Caki2 (cell line): Measurements from ENCODE around the gene PNRC1. TPM values are rescaled to one million over a fixed set of nuclear protein-coding genes. Genes with fewer than 3 reads are reported as not detected.
"Not testable (repeated sequence)": the region's sequence is repeated elsewhere in the genome, so short reads cannot be mapped to it uniquely, and the experiment has no call there.

Experiments
- DNase-seq: peaks from one replicate; pipeline ENCODE4 v3.0.0-alpha.2; 2015; ENCODE audit warnings: low read depth
- in situ Hi-C: cut with HindIII; loops from 2 replicates; pipeline ENCODE4 v1.10.0; 2016; ENCODE audit warnings: low sequenced_read_pairs, low pct_unique_long_range_greater_than_20kb, mixed read lengths
- total RNA-seq: library from RNA; depleted of rRNA; stranded (reverse); fragments of >200 nt; shearing (Covaris generic); gene quantifications from 2 replicates; pipeline ENCODE4 v1.2.3, GENCODE V29; 2014; ENCODE audit warnings: low replicate concordance

Gene PNRC1
- total RNA-seq, 1 experiment from 2014 or later: 31.7 TPM

GRCh38 chr6:89051676-89052075 is 28.9 kb upstream of the PNRC1 start:
- no peak for DNase-seq
- in situ Hi-C loops: no loop called here

DNA sequence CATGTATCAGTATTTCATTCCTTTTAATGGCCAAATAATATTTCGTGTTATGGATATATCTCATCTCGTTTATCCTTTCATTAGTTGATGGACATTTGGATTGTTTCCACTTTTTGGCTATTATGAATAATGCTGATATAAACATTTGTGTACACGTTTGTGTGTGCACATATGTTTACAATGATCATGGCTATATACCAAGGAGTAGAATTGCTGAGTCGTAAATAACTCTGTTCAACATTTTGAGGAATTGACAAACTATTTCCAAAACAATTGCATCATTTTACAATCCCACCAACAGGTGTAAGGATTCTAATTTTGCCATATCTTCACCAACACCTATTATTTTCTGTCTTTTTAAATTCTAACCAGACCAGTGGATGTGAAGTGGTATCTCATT is 26.3 kb upstream of the PNRC1 start:
- in situ Hi-C loops: no loop called here
- no peak for DNase-seq

GRCh38 chr6:89057759-89058158 is 22.8 kb upstream of the PNRC1 start:
- no peak for DNase-seq
- in situ Hi-C loops: no loop called here

DNA sequence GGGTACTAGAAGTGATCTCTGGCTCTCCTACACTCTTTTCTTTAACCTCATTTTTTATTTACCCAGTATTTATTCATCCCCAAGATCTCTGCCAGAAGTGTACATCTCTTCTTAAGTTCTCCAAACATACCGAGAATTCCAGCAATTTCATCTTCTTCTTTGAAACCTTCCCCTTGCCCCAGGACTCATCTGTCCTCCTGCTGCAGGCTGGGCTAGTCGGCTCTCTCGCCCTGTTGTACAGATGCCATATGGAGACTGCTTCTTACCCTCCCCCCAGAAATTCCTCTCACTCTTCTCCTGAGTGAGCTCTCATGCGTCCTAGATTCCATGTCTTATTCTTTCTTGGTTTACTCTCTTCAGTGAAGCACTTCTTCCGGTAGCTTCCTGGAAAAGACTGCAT is 21.9 kb upstream of the PNRC1 start:
- no peak for DNase-seq

GRCh38 chr6:89059227-89059626 is 21.3 kb upstream of the PNRC1 start:
- no peak for DNase-seq
- in situ Hi-C loops: no loop called here

More for the DNA sequence above, 21.9 kb upstream of the PNRC1 start:
- in situ Hi-C loops: no loop called here

DNA sequence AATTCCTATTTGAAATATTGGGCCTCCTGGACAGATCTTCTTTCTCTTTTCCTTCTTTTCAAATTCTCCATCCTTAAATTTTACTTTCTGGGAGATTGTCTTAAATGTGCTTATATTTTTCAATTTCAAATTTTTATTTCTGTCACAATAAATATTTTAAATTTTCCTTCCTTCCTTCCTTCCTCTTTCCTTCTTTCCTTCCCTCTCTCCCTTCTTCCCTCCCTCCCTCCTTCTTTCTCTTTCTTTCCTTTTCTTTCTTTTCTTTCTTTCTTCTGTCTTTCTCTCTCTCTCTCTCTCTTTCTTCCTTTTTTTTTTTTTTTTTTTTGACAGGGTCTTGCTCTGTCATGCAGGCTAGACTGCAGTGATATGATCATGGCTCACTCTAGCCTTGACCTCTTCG is 16.7 kb upstream of the PNRC1 start:
- in situ Hi-C loops: no loop called here

GRCh38 chr6:89064931-89065330 is 15.6 kb upstream of the PNRC1 start:
- DNase-seq, in situ Hi-C loops: not testable (repeated sequence)

More for the DNA sequence above, 16.7 kb upstream of the PNRC1 start:
- no peak for DNase-seq

- DNase-seq, in situ Hi-C loops: not testable (repeated sequence)
These were observed 14.4 kb upstream of the PNRC1 start for GRCh38 chr6:89066121-89066520.

DNA sequence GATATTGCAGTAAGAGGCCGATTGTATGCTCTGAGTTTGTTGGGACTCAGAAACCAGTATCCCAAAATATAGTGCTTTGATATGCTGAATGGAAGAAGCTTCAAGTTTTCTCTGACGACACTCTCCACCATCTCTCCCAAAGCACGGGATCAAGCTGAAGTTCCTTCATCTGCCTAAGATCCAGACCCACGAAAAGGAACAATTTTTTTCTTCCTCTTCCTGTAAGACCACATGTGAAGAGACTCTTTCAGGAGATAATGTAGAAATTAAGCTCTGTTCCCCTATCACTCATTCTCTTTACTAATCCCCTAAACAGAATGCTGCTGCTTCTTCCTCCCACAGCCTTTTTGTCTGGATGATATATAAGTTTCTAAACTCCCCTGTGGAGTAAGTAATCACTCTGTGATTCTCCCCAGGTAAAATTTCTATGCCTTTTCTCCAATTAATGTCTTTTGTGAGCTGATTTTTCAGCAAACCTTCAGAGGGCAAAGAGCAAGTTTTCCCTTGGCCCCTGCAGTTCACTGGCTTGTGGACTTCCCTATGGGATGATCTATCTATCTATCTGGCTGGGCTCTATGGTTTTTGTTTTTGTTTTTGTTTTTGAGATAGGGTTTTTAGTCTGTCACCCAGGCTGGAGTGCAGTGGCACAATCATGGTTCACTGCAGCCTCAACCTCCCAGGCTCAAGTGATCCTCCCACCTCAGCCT is 13.5 kb upstream of the PNRC1 start:
- DNase-seq: no peak
- in situ Hi-C loops: no loop called here

- in situ Hi-C loops: no loop called here
- DNase-seq: no peak
These were observed 12.8 kb upstream of the PNRC1 start for GRCh38 chr6:89067796-89068195.

DNA sequence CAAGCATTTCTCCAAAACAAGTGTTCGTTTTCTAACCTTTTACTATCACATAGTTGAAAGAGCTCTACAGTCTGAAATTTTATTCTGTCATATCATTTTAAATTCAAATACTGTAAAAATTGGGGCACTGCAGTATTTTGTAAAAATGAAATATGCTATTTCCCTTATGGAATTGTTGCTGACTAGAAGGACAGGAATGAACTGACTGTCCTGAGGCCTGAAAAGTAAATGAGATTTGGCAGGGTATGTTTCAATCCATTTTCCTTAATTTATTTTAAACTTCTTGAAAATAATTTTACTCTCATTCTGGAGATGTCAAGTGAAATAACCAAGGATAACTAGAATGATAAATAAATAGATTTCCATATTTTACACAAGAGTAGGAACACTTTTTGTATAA is 11.9 kb upstream of the PNRC1 start:
- in situ Hi-C loops: no loop called here

DNA sequence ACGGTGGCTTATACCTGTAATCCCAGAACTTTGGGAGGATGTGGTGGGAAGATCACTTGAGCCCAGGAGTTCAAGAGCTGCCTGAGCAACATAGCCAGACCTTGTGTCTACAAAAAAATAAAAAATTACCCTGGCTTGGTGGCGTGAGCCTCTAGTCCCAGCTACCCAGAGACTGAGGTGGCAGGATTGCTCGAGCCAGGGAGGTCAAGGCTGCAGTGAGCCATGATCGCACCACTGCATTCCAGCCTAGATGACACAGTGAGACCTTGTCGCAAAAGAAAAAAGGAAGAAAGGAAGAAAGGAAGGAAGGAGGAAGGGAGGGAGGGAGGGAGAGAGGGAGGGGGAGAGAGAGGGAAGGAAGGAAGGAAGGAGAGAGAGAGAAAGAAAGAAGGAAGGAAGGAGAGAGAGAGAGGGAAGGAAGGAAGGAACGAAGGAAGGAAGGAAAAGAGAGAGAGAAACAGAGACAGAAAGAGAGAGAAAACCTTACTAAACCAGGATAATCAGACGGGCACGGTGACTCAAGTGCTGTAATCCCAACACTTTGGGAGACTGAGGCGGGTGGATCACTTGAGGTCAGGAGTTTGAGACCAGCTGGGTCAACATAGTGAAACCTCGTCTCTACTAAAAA is 10.9 kb upstream of the PNRC1 start:
- in situ Hi-C loops: no loop called here
- peak; percentile 71 for DNase-seq

More for the DNA sequence above, 11.9 kb upstream of the PNRC1 start:
- no peak for DNase-seq

- DNase-seq: no peak
- in situ Hi-C loops: no loop called here
These were observed 9.5 kb upstream of the PNRC1 start for GRCh38 chr6:89071036-89071435.

DNA sequence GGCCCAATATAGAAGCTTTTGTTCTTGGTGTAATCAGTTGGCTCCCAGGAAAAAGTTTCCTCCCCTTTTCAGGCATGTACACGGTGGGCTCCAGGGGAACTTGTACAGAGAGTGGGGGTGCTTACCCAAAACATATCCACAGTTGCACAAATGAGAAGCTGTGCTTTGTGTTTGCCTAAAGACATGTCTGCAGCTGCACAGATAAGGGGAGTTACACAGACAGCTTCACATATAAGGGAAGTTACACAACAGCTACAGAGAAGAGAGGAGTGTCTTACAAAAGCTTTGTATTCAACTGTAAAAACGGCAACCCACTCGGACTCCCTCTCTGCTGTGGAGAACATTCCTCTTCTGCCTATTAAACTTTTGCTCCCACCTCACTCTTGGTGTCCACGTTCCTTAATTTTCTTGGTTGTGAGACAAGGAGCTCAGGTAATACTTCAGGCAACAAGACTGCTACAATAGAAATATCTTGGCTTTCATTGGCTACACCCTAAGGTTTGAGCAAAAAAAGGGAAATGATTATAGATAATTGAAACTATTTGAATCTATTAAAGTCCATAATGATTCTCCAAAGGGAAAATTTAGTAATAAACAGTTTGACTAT is 7.4 kb upstream of the PNRC1 start:
- DNase-seq: no peak
- in situ Hi-C loops: no loop called here

GRCh38 chr6:89073840-89074239 is 6.7 kb upstream of the PNRC1 start:
- peak; percentile 34 for DNase-seq
- in situ Hi-C loops: no loop called here

DNA sequence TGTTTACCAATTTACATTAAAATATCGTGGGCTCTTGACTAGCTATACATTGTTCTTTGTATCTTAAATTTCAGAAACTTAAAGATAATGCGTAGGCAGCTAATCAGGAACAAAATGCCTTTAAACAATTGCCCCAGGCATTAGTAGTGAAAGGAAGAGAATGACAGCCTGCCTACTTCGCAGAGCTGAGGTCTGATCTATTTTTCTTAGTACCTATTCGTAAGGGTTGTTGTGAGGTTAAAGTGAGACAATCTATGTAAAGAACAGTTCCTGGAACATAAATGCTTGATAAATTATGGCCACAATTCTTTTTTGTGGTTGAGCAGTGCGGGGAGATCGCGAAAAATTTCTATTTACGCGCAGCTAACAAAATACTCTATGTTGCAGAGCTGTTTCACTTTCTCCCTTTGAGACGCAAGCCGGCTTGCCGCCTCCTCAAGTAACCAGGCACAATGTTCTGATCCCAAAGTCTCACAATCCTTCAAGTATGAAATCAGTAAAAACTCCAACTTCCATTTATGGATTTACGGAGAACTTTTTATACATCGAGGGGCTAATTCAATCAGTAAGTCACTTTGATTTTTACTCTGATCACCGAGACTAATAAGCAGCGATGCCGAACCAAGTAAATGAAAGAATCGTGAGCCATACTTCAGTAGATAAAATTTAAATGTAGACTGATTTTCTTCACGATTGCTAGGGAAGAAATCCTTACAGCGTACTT is 878 bp upstream of the PNRC1 start:
- in situ Hi-C loops: no loop called here
- DNase-seq: peak; percentile 44

DNA sequence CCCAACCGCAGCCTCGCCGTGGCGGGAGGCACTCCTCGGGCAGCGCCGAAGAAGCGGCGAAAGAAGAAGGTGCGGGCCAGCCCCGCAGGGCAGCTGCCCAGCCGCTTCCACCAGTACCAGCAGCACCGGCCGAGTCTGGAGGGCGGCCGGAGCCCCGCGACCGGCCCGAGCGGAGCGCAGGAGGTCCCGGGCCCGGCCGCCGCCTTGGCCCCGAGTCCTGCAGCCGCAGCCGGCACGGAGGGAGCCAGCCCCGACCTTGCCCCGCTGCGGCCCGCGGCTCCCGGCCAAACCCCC is 525 bp downstream of the PNRC1 start:
- in situ Hi-C loops: no loop called here
- DNase-seq: no peak

DNA sequence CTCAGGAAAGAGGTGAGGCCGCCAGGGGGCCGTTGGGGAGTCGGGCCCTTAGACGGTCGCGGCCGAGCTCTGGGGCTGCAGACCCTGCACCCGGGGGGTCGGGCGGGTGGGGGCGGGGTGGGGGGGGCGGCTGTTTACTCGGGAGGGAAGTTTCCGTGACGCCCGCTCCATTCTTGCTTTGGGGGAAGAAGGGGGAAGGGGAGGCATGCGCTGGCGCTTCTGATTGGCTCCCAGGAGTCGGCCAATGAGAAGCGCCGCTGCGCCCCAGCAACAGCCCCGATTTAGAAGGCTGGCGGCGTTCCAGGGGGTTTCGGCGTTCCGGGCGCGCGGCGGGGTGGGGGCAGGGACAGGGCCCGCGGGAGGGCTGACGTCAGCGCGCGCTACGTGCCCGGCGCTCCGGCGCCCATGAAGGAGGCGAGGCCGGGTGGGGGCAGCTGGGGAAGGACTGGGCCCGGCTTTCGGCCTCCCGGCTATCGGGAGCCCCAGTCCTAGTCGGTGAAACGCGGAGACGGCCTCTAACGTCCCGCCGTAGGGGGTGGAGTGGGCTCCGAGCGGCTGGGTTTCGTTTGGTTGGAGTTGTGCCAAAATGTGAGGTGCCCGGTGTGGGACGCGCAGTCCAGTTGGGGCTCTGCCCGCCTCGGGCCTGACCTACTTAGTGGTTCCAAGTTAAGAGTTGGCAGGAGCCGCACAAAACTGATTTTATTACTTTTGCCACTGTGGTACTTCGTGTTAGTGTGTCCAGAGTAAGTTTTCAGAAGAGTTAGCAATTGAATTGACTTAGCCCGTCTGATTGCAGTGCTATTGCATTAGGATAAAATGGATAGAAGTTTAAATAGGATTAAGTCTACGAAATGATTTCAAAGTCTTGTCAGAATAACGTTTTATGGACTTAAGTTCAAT is 1.1 kb downstream of the PNRC1 start:
- DNase-seq: peak; percentile 93
- in situ Hi-C loops: no loop called here
